SU-DHL-6 (cell line): ENCODE results near the gene TC2N.

Source experiments
- H2AFZ ChIP-seq: fragments of 200-600 bp; sonication (generic); 2 replicates; pipeline ENCODE4 v1.6.1; 2014; ENCODE audit warnings: low read depth, mild to moderate bottlenecking, moderate library complexity, mixed read lengths, antibody characterized with exemption, low read length; ENCODE audit not compliant: severe bottlenecking
- H3F3A ChIP-seq: fragments of 200-600 bp; shearing (Covaris generic); 2 replicates; pipeline ENCODE4 v1.6.0; 2016; ENCODE audit warnings: antibody characterized with exemption, mild to moderate bottlenecking; ENCODE audit not compliant: insufficient read depth
- H3K27ac ChIP-seq: fragments of 200-600 bp; sonication (generic); 2 replicates; pipeline ENCODE4 v1.5.1; 2016; ENCODE audit warnings: low read depth, mild to moderate bottlenecking, low read length, moderate library complexity, mixed read lengths
- H3K27me3 ChIP-seq: fragments of 200-600 bp; sonication (generic), shearing (Covaris generic); 2 replicates; pipeline ENCODE4 v1.6.0; 2014; ENCODE audit warnings: mild to moderate bottlenecking, low read length
- H3K36me3 ChIP-seq: fragments of 200-600 bp; sonication (generic); 2 replicates; pipeline ENCODE4 v1.6.1; 2014; ENCODE audit warnings: mild to moderate bottlenecking, low read length, mixed read lengths
- H3K4me2 ChIP-seq: fragments of 300-600, 200-600 bp; shearing (Covaris generic), sonication (generic); 2 replicates; pipeline ENCODE4 v1.6.0; 2014; ENCODE audit warnings: low read length, low read depth, mild to moderate bottlenecking; ENCODE audit not compliant: poor library complexity, severe bottlenecking
- H3K4me3 ChIP-seq: fragments of 200-600 bp; sonication (generic); 2 replicates; pipeline ENCODE4 v1.5.1; 2014; ENCODE audit warnings: antibody characterized with exemption, low read length, mild to moderate bottlenecking, mixed read lengths; ENCODE audit not compliant: insufficient read depth, poor library complexity, severe bottlenecking
- H3K79me2 ChIP-seq: fragments of 200-600 bp; sonication (generic); 2 replicates; pipeline ENCODE4 v1.6.1; 2014; ENCODE audit warnings: mild to moderate bottlenecking, low read length, moderate library complexity; ENCODE audit not compliant: insufficient read depth
- H3K9ac ChIP-seq: fragments of 200-600 bp; sonication (generic); 2 replicates; pipeline ENCODE4 v1.7.0; 2014; ENCODE audit warnings: mild to moderate bottlenecking, low read length
- H3K9me2 ChIP-seq: fragments of 200-600 bp; sonication (generic); replicated peaks from 2 replicates; pipeline ENCODE4 v1.6.1; 2014; ENCODE audit warnings: low read length; ENCODE audit not compliant: insufficient read depth
- H3K9me3 ChIP-seq: fragments of 200-600 bp; sonication (generic); 2 replicates; pipeline ENCODE4 v1.6.1; 2014; ENCODE audit warnings: low read length, mixed read lengths; ENCODE audit not compliant: insufficient read depth
- H4K20me1 ChIP-seq: fragments of 200-600 bp; sonication (generic); 2 replicates; pipeline ENCODE4 v1.6.1; 2014; ENCODE audit warnings: low read depth, mild to moderate bottlenecking, antibody characterized with exemption, low read length, moderate library complexity, mixed read lengths
- CTCF ChIP-seq: fragments of 200-600 bp; sonication (generic); IDR thresholded peaks from one replicate; pipeline ENCODE4 v1.5.1; 2017; ENCODE audit warnings: antibody characterized with exemption, mild to moderate bottlenecking, low read length, moderate library complexity; ENCODE audit not compliant: insufficient read depth, poor library complexity, severe bottlenecking
- EZH2phosphoT487 ChIP-seq: fragments of 200-600 bp; sonication (generic), shearing (Covaris generic); conservative IDR thresholded peaks from 2 replicates; pipeline ENCODE4 v1.6.1; 2018; ENCODE audit warnings: mild to moderate bottlenecking, antibody characterized with exemption, low read length, moderate library complexity, mixed read lengths

TC2N gene

GRCh38 chr14:91910196-91910595, 42.9 kb upstream of the TC2N start:
- no peaks in the 10 kb centered on the region for H3K9me2 ChIP-seq
- H3K27ac ChIP-seq: no peak overlapping the region
- H3K9me3 ChIP-seq: no peaks in the 10 kb centered on the region
- H2AFZ ChIP-seq: no peak overlapping the region
- no peak overlapping the region for H3K4me2 ChIP-seq
- TF ChIP-seq EZH2phosphoT487 (no peak), CTCF (no peak)
- H3K27me3 ChIP-seq: no peaks in the 10 kb centered on the region
- no peaks in the 10 kb centered on the region for H3K36me3 ChIP-seq
- H3K79me2 ChIP-seq: no peaks in the 10 kb centered on the region
- H3F3A ChIP-seq: no peaks in the 10 kb centered on the region
- H3K4me3 ChIP-seq: no peak overlapping the region
- no peaks in the 10 kb centered on the region for H4K20me1 ChIP-seq
- no peak overlapping the region for H3K9ac ChIP-seq

DNA sequence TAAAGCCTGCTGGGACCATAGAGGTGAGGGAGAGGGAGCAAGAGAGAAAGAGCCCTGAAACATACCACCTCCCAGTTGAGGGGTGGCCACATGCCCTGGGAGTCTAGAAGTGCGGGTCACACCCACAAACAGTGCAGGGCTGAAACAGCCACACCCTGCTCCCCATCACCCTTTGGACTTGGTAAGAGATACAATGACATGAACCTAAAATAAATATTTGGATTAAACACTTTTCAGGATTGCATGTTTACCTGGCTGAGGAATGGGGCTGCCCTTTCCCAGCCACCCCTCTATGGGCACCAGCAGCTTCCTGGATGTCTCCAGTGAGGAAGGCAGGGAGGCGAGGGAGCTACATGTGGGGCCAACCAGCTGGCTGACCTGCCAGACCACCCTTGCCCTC, 39.0 kb upstream of the TC2N start:
- Histone ChIP-seq H3K4me2 (no peak overlapping the region), H3K27ac (no peak overlapping the region), H3K9me3 (no peaks in the 10 kb centered on the region), H3K36me3 (no peaks in the 10 kb centered on the region), H3K79me2 (no peaks in the 10 kb centered on the region), H3K27me3 (no peaks in the 10 kb centered on the region), H3F3A (no peaks in the 10 kb centered on the region), H2AFZ (no peak overlapping the region), H3K4me3 (no peak overlapping the region), H3K9me2 (no peaks in the 10 kb centered on the region), H3K9ac (no peak overlapping the region), H4K20me1 (no peaks in the 10 kb centered on the region)
- TF ChIP-seq CTCF: no peak
- no peak for TF ChIP-seq EZH2phosphoT487

- H3K9ac ChIP-seq: no peak overlapping the region
- no peaks in the 10 kb centered on the region for H3K9me2 ChIP-seq
- no peak overlapping the region for H2AFZ ChIP-seq
- no peak overlapping the region for H3K4me2 ChIP-seq
- TF ChIP-seq CTCF (no peak), EZH2phosphoT487 (no peak)
- no peaks in the 10 kb centered on the region for H4K20me1 ChIP-seq
- no peak overlapping the region for H3K27ac ChIP-seq
- H3K27me3 ChIP-seq: no peaks in the 10 kb centered on the region
- no peak overlapping the region for H3K4me3 ChIP-seq
- no peaks in the 10 kb centered on the region for H3K9me3 ChIP-seq
- H3K36me3 ChIP-seq: no peaks in the 10 kb centered on the region
- H3K79me2 ChIP-seq: no peaks in the 10 kb centered on the region
- no peaks in the 10 kb centered on the region for H3F3A ChIP-seq
Measured at GRCh38 chr14:91904956-91905645, 37.8 kb upstream of the TC2N start.
